K562 (cell line): ENCODE results near the gene TPR. TPM values are rescaled to one million over a fixed set of nuclear protein-coding genes. Genes with fewer than 3 reads are reported as not detected.
"Not testable (repeated sequence)": the region's sequence is repeated elsewhere in the genome, so short reads cannot be mapped to it uniquely, and the experiment has no call there.

Experiments used
- ATAC-seq: fragments of 200-7000 bp; cut with Tn5 transposase; 3 replicates; pipeline ENCODE4 v1.9.1; 2020; ENCODE audit warnings: moderate library complexity
- BruUV-seq: library from RNA; stranded (reverse); fragments of 400-500 nt; replicated peaks from 2 replicates; lab custom pipeline; 2021; lab: Mats Ljungman, UMichigan
- CTCF ChIA-PET: fragments of 300-600 bp; formaldehyde crosslinking; extraction: SDS; loops from one replicate; lab custom pipeline; 2021; ENCODE audit warnings: low intra/inter-chr PET ratio; lab: Yijun Ruan, JAX
- POLR2A ChIA-PET: fragments of 300-600, 350-650 bp; sonication (Branson Sonifier 250); formaldehyde crosslinking; extraction: SDS; loops from one replicate; lab custom pipeline; 2021; ENCODE audit warnings: antibody characterized with exemption, inconsistent platforms; lab: Yijun Ruan, JAX
- DNase-seq, 4 experiments: peaks; one replicate each; pipeline versions ENCODE4 v3.0.0 to v3.0.0-alpha.2; 2011 to 2018; ENCODE audit warnings: low spot score in 3 of 4, mixed read lengths in 3 of 4; ENCODE audit errors: extremely low read depth in 1 of 4
- FAIRE-seq: peaks from 2 replicates; lab custom pipeline; 2011; peaks lifted over from hg19 to GRCh38; lab: Jason Lieb, UNC
- H2AFZ ChIP-seq: 2 replicates; pipeline ENCODE4 v1.6.0; 2011; ENCODE audit warnings: low read depth, low read length, control low read depth, inconsistent platforms
- H3K27ac ChIP-seq: fragments of 200-600 bp; 3 replicates; pipeline ENCODE4 v1.8.0; 2011; ENCODE audit warnings: low read depth, mild to moderate bottlenecking, control low read depth, inconsistent platforms, low read length, moderate library complexity, mixed read lengths; ENCODE audit errors: extremely low read depth
- H3K27me3 ChIP-seq, 2 experiments: fragments of 300-600 bp in 1 of 2; 2 replicates in 1 of 2; 3 replicates in 1 of 2; pipeline versions ENCODE4 v1.6.0 to v1.8.0; 2011; ENCODE audit warnings: inconsistent platforms in 2 of 2, low read length in 2 of 2, mild to moderate bottlenecking in 1 of 2, mixed read lengths in 1 of 2, moderate library complexity in 1 of 2; ENCODE audit not compliant: control insufficient read depth in 2 of 2, insufficient read depth in 2 of 2
- H3K36me3 ChIP-seq: fragments of 300-600 bp; 3 replicates; pipeline ENCODE4 v1.8.0; 2011; ENCODE audit warnings: mild to moderate bottlenecking, low read length, inconsistent platforms; ENCODE audit not compliant: control insufficient read depth, insufficient read depth
- H3K4me1 ChIP-seq, 2 experiments: fragments of 200-600 bp in 1 of 2; replicated peaks in 1 of 2; 2 replicates in 1 of 2; 3 replicates in 1 of 2; pipeline versions ENCODE4 v1.5.1 to v1.8.0; 2011; ENCODE audit warnings: inconsistent platforms in 2 of 2, low read length in 2 of 2, mild to moderate bottlenecking in 1 of 2, mixed read lengths in 1 of 2, moderate library complexity in 1 of 2; ENCODE audit not compliant: control insufficient read depth in 2 of 2, insufficient read depth in 2 of 2
- H3K4me2 ChIP-seq: 2 replicates; pipeline ENCODE4 v1.6.1; 2011; ENCODE audit warnings: low read length, control low read depth, inconsistent platforms, mixed read lengths; ENCODE audit not compliant: insufficient read depth
- H3K4me3 ChIP-seq: fragments of 200-600 bp; sonication (generic), shearing (Covaris generic); 2 replicates; pipeline ENCODE4 v1.5.1; 2016; ENCODE audit warnings: control low read depth, inconsistent platforms
- H3K79me2 ChIP-seq: fragments of 200-600 bp; 3 replicates; pipeline ENCODE4 v1.8.0; 2011; ENCODE audit warnings: low read length, inconsistent platforms; ENCODE audit not compliant: control insufficient read depth, insufficient read depth
- H3K9ac ChIP-seq, 2 experiments: 2 replicates each; pipeline versions ENCODE4 v1.6.0 to v1.6.1; 2011; ENCODE audit warnings: low read depth in 2 of 2, low read length in 2 of 2, control low read depth in 1 of 2, inconsistent platforms in 1 of 2, mild to moderate bottlenecking in 1 of 2, mixed read lengths in 1 of 2; ENCODE audit not compliant: insufficient read depth in 1 of 2
- H3K9me1 ChIP-seq: one replicate; pipeline ENCODE4 v1.6.0; 2011; ENCODE audit warnings: inconsistent platforms, mild to moderate bottlenecking, low read length, moderate library complexity; ENCODE audit not compliant: control insufficient read depth, insufficient read depth
- H3K9me3 ChIP-seq: replicated peaks from 2 replicates; pipeline ENCODE4 v1.5.1; 2011; ENCODE audit warnings: low read depth, low read length, inconsistent platforms; ENCODE audit not compliant: control insufficient read depth, insufficient read depth
- H4K20me1 ChIP-seq: replicated peaks from 2 replicates; pipeline ENCODE4 v1.6.1; 2011; ENCODE audit warnings: low read length, inconsistent platforms, mixed read lengths; ENCODE audit not compliant: control insufficient read depth, insufficient read depth
- WGBS: fragments of 100-300 bp; shearing (Covaris generic); methylation state at CpG from one replicate; pipeline ENCODE4 v1.1.6; 2016; ENCODE audit warnings: low coverage, mixed read lengths; ENCODE audit not compliant: insufficient coverage; ENCODE audit errors: missing lambda C conversion rate; 5-methylcytosine and 5-hydroxymethylcytosine counted together
- in situ Hi-C: fragments of 300-500 bp; cut with MboI; formaldehyde crosslinking; loops from 4 replicates; pipeline ENCODE4 v1.15.0; 2018; ENCODE audit warnings: inconsistent platforms, mixed read lengths
- intact Hi-C: fragments of 100-400 bp; cut with micrococcal nuclease; formaldehyde crosslinking; loops from 2 replicates; pipeline ENCODE4 v1.14.2; 2022
- polyA plus RNA-seq, 8 experiments: library from polyadenylated mRNA; depleted of rRNA in 4 of 8; stranded (reverse) in 5 of 8; unstranded in 3 of 8; fragments of >200 nt; fragmentation: Nextera tagmentation in 2 of 8; fragmentation: Illumina TruSeq in 1 of 8; extraction: Ambion mirVana in 2 of 8; extraction: Trizol in 1 of 8; gene quantifications; 2 replicates each; pipeline versions ENCODE4 v1.2.1 to v1.2.3, GENCODE V29; 2011 to 2014; ENCODE audit warnings: inconsistent platforms in 1 of 8, missing spikeins in 1 of 8
- total RNA-seq, 7 experiments: library from RNA; depleted of rRNA in 6 of 7; stranded (reverse); fragments of >200 nt in 6 of 7; fragmentation: Illumina TruSeq in 2 of 7; extraction: Trizol in 2 of 7; gene quantifications; 2 replicates each; pipeline versions ENCODE4 v1.2.1 to v1.2.3, GENCODE V29; 2011 to 2021; ENCODE audit warnings: low replicate concordance in 1 of 7

Gene TPR
- total and polyA plus RNA-seq, 9 of the 15 experiments (the other 6 are each of a cell fraction or from before 2014, with no cell fraction given): 48.5 to 167 (median 138) TPM

DNA sequence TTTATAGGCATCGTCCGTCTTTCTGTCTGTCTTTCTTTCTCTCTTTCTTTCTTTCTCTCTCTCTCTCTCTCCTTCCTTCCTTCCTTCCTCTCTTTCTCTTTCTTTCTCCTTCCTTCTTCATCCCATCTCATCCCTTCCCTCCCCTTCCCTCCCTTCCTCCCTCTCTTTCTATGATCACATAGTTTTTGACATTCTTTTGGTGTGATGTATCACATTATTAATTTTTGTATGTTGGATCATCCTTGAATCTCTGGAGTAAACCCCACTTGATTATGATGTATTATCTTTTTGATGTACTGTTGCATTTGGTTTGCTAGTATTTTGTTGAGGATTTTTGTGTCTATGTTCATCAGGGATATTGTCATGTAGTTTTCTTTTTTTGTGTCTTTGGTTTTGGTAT, 26.4 kb upstream of the TPR start:
- H3K27ac ChIP-seq, DNase-seq, ATAC-seq, H3K9ac ChIP-seq, H3K27me3 ChIP-seq, H3K79me2 ChIP-seq, H3K4me3 ChIP-seq, BruUV-seq, H2AFZ ChIP-seq, H3K4me2 ChIP-seq, POLR2A ChIA-PET, H3K4me1 ChIP-seq, CTCF ChIA-PET, H4K20me1 ChIP-seq, H3K9me3 ChIP-seq, FAIRE-seq, in situ Hi-C loops, H3K9me1 ChIP-seq: not testable (repeated sequence)
- WGBS: 96% methylated on average over 2 of the region's 2 CpGs
- peaks cover 81% of the 10 kb centered on the region for H3K36me3 ChIP-seq
- intact Hi-C loops: loop anchor here (5.0 kb wide), 1 partner anchor 1446 kb away; no protein-coding TSS in a partner anchor

DNA sequence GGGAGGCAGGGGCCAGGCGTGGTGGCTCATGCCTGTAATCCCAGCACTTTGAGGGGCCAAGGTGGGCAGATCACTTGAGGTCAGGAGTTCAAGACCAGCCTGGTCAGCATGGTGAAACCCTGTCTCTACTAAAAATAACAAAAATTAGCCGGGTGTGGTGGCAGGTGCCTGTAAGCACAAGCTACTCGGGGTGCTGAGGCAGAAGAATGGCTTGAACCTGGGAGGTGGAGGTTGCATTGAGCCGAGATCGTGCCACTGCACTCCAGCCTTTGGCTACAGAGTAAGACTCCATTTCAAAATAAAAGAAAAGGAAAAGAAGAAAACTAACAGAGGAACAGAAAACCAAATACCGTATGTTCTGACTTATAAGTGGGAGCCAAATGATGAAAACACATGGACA, 17.7 kb upstream of the TPR start:
- FAIRE-seq, H3K4me1 ChIP-seq, H3K9ac ChIP-seq, H3K27me3 ChIP-seq, CTCF ChIA-PET, H3K79me2 ChIP-seq, BruUV-seq, H4K20me1 ChIP-seq, H3K27ac ChIP-seq, H3K4me2 ChIP-seq, intact Hi-C loops, in situ Hi-C loops, H3K4me3 ChIP-seq, H3K9me1 ChIP-seq, H2AFZ ChIP-seq, DNase-seq, H3K9me3 ChIP-seq: not testable (repeated sequence)
- POLR2A ChIA-PET: interaction anchor here (2.0 to 2.2 kb wide), 2 partner anchors 12 to 17 kb away, joined by 6 read pairs; partner anchors contain the start of genes ODR4 and TPR
- WGBS: 91% methylated on average over 6 of the region's 6 CpGs
- peak; percentile 37 for ATAC-seq
- H3K36me3 ChIP-seq: peaks cover 90% of the 10 kb centered on the region
